HG03139 (cell line): Measurements from ENCODE around the gene C10orf71.

Source experiments
- ATAC-seq: cut with Tn5 transposase; IDR thresholded peaks from one replicate; pipeline ENCODE4 v1.9.1; 2021; ENCODE audit not compliant: unreplicated experiment

C10orf71 gene

GRCh38 chr10:49298983-49299815 is at the start of gene C10orf71:
C10orf71 (plus strand) TSS chr10:49299170; CDS start chr10:49322546, 23,376 bp downstream.
- ATAC-seq, result no peak

DNA sequence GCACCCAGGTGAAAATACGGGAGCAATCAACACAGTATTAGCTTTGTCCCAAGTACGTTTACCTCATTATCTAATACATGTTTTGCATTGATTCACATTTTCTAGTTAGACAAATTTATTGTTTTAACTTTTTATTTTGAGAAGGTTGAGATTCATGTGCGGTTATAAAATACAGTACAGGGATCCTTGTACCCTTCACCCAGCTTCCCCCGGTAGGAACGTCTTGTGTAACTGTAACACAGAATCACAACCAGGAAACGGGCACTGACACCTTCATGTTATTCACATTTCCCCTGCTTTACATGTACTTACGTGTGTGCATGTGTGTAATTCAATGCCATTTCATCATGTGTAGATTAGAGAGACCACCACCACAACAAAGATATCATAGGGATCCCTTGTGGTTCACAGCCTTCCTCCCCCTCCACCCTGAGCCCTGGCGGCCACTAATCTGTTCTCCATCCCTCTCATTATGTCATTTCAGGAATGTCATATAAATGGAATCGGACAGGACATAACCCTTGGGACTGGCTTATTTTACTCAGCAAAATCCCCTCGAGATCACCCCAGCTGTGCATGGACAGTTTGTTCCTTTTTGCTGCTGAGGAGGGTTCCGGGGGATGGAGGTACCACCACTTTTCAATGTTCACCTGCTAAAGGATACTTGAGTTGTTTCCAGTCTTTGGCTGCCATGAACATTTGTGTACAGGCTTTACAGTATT is 46.5 kb upstream of the C10orf71 start:
- ATAC-seq, result no peak

DNA sequence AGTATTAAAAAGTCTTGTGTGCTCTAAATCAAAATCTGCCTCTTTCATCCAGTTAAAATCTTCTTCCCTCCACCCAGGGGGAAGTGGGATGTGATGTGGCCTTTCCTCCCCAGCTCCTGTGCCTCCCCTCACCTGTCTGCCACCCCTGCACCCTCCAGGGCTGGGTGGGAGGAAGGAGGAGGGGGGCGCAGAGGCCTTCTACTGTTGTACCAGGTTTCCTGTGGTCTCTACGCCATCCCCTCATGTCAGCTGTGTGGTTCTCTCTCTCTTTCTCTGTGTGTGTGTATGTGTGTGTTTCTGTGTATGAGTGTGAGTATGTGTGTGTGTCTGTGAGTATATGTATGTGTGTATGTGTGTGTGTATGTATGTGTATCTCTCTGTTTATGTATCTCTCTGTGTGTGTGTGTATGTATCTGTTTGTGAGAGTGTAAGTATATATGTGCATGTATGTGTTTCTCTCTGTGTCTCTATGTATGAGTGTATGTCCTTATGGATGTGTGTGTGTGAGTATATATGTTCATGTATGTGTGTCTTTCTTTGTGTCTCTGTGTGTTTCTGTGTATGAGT is 45.5 kb upstream of the C10orf71 start:
- no peak for ATAC-seq

- ATAC-seq, result no peak
Observed at GRCh38 chr10:49254150-49254549, 44.8 kb upstream of the C10orf71 start.

- no peak for ATAC-seq
Observed at GRCh38 chr10:49254556-49255318, 44.2 kb upstream of the C10orf71 start.

DNA sequence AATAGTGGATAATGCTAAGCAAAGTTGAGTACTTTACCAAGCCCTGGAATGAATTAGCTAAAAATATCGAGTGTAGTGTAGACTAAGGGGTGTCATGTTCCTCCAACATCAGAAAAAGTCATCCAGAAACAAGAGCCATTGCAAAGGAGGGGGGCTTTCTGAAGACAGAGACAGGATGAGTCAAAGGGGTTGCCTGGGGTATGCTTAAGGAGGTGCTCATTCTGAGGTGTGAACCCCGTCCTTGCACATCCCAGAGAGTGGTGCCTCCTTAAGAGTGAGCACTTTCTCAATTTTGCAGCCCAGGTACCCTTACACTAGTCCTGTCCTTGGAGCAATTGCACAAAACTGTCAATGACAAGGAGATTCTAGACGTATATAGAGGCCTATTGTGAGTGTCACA is 43.1 kb upstream of the C10orf71 start:
- ATAC-seq, result no peak

GRCh38 chr10:49257154-49257553 is 41.8 kb upstream of the C10orf71 start:
- ATAC-seq, result no peak

GRCh38 chr10:49257626-49258349 is 41.2 kb upstream of the C10orf71 start:
- ATAC-seq, result no peak

GRCh38 chr10:49258350-49258683 is 40.7 kb upstream of the C10orf71 start:
- ATAC-seq, result no peak

DNA sequence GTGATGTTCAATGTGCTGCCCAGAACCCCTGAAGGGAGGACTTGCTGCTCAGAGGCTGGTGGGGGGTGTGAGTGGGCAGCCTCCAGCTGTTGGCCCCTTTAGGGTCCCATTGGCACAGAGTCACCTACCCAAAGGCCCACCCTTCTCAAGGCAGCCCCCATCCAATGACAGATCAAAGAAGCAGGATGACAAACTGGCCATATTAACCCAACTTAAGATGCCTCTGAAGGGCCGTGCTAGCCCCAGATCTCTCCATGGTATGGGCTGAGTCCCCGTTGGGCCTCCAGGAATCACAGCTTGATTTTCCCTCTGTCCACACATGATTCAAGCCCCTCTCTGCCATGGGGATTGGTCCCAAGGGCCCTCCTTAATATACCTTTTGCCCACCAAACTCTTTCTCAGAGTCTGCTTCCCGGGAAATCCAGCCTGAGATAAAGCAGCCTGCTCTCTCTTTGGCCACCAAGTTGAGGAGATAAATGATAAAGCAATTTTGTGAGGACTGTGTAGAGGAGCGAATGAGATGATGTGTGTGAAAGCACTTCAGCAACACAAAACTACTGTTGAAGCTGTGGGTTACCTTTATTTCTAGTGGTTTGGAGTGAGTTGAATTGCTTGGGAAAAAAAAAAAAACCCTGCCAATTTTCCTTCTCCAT is 38.2 kb upstream of the C10orf71 start:
- ATAC-seq, result no peak

GRCh38 chr10:49263591-49263990 is 35.4 kb upstream of the C10orf71 start:
- ATAC-seq, result no peak

DNA sequence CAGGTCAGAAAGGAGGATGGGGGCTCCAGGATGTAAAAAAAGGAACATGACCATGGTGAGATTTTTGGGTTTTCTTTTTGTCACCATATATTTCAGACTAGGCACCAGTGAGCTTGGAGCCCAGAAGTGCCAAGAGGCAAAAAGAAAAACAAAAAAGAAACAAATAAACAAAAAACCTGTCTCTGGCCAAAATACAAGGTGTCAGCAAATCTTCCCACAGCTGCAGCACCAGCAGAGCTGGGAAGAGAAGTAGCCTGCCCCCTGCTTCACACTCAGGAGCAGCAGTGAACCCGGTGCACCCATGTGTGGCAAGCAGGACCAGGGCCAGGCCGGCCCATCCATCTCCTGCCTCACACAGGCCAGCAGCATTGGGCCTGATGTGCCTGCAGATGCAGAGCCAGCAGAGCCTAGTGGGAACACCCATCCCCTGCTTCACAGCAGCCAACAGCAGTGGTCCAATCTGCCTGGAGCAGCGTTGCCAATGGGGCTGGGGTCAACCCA is 34.7 kb upstream of the C10orf71 start:
- ATAC-seq, result no peak

DNA sequence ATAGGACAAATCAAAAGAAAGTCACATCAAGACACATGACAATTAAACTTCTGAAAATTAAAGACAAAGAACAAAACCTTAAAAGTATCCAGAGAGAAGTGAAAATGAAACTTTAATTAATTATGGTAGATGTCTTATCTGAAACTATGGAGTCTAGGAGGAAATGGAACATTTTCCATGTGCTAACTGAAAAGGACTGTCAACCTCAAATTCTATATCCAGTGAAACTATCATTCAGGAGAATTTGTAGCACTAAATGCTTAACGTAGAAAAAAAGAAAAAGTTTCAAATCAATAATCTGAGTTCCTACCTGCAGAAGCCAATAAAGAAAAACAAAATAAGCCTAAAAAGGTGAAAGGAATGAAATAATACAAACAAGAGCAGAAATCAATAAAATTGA is 33.1 kb upstream of the C10orf71 start:
- ATAC-seq, result no peak

DNA sequence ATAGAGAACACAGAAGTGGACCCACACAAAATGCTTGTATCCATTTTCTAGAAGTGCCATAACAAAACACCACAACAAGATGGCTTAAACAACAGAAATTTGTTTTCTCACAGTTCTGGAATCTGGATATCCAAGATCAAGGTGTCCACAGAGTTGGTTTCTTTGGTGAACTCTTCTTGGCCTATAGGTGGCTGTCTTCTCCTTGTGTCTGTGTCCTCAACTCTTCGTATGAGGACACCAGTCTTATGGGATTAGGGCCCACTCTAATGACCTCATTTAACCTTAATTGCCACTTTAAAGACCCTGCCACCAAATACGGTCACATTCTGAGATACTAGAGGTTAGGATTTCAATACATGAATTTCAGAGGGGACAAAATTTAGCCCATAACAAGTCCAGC is 30.8 kb upstream of the C10orf71 start:
- no peak for ATAC-seq

- ATAC-seq, result no peak
Observed at GRCh38 chr10:49269523-49269922, 29.4 kb upstream of the C10orf71 start.

DNA sequence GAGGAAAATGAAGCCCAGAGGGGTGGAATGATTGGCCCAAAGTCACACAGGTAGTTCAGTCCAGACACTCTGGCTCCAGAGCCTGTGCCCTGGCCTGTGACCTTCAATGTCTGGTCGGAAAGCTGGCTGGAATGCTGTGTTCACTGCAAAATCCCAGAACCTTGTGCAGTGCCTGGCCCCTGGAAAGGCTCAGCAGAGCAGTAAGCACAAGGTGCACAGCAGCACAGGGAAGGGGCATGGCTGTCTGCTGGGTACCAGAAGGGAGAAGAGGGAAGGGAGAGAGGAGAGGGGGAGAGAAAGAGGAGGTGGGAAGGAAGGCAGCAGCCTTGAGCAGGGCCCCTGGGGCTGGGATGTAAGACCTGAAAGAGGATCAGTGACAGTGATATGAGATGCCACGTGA is 28.4 kb upstream of the C10orf71 start:
- no peak for ATAC-seq

- ATAC-seq, result no peak
Observed at GRCh38 chr10:49271346-49271745, 27.6 kb upstream of the C10orf71 start.

GRCh38 chr10:49272251-49273081 is 26.5 kb upstream of the C10orf71 start:
- ATAC-seq, result no peak

DNA sequence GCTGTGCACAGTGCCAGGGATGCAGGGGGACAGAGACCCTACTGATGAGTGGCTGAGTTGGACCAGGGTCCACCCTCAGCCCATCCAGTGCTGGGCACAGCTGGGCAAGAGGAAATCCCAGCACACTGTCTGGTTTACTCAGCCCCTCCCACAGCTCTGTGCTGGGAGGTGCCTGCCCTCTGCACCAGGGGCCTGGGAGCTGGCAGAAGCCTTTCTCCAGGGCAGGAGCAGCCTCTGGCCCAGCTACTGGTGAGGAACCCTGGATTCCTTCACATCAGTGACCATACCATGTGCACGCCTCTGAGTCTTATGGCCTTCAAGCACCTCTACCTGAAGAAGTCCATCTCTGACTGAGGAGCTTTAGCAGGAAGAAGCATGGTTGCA is 25.9 kb upstream of the C10orf71 start:
- ATAC-seq, result no peak
